HG03066 (cell line): ENCODE measurements around the gene CCDC63.

Source experiments
- ATAC-seq: cut with Tn5 transposase; IDR thresholded peaks from one replicate; pipeline ENCODE4 v1.9.1; 2021; ENCODE audit warnings: low read depth; ENCODE audit not compliant: unreplicated experiment

Gene CCDC63

DNA sequence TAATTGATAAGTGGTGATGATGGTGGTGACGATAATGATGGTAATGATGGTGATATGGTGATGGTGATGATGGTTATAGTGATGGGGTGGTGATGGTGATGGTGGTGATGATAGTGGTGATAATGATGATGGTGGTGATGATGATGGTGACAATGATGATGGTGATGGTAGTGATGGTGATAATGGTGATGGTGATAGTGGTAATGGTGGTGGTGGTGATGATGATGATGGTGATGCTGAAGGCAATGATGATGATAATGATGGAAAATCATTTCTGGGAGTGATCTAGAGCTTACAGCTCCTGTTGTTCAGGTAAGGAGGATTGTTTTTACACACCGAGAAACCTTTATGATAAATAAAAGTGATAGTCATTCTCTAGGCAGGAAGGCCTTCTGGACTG, 33.9 kb downstream of the CCDC63 start:
- no peak for ATAC-seq

DNA sequence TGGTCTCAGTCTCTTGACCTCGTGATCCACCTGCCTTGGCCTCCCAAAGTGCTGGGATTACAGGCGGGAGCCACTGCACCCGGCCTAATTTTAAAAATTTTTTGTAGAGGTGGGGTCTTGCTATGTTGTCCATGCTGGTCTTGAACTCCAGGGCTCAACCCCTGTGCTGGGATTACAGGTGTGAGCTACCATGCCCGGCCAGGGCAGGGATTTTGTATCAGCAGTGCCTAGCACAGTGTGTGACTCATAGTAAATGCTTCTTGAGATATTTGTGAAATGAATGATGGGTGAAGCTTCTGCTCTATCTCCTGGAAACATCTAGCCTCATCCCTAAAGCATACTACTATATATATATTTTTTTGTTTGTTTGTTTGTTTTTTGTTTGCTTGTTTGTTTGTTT, 36.5 kb downstream of the CCDC63 start:
- no peak for ATAC-seq

DNA sequence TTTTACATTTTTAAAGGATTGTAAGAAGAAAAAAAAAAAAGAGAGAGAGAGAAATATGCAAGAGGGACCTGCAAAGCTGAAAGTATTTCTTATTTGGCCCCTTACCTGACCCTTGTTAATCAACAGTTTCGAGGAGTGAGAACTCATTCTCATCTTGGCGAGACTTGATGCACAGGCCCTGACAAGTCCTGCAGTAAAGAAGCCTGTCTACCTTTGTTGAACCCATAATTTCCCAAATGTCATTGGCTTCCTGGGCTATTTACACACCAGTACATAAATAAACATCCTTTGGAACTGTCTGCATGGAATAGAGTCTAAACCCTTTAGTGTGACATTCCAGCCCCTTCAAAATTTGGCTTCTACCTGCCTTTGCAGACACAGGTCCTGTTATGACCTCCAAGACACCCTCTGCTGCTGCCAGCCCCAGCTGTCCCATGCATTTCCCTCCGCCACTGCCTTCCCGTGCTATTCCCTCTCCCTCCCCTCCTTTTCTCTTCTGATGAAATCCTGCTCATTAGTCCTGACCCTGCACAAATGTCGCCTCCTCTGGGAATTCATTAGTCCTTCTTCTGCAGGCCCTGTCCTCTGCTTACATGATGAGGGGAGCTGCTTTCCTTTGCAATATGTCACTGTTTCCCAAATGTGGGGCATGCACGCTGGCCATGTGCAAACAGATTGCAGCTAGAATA, 38.5 kb downstream of the CCDC63 start:
- ATAC-seq = no peak

DNA sequence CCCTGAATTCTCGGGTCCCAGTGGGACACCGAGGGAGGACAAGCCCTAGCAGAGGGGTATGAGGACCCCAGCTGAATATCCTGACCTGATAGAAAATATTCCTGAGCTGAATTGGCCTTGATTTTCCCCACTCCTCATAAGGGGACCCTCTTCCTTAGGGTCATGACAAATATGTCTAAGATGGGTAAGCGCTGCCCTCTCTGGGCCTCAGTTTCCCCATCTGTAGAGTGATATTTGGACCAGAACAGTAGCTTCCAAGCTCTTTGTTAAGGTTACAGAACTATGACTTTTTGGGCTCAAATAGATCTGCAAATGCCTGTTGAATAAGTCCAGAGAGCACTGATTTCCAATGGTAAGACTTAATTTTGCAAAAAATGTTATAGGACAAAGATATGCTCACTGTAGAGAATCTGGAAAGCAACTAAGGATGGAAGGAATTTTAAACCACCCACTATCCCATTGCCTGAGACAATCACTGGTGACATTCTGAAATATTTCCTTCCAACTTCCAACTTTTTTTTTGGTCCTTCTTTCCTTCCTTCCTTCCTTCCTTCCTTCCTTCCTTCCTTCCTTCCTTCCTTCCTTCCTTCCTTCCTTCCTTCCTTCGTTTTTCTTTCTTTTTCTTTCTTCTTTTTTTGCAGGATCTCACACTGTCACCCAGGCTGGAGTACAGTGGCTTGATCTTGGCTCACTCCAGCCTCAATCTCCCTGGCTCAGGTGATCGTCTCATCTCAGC, 41.6 kb downstream of the CCDC63 start:
- no peak for ATAC-seq

DNA sequence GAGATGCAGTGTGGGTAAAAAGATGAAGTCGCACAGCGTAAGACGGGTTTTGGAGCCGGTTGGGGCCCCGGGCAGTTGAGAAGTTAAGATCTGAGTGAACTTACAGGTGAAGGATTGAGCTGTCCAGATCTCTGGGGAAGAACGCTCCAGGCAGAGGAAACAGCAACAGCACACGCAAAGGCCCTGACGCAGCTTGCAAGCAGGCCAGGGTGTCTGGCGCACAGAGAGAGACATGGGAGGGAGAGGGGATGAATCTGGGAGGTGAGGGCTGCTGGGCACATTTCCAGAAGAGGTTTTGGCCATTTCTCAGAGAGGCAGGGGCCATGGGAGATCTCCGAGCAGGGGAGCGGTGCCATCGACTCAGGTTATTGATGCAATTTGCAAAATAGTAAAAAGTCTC, 42.6 kb downstream of the CCDC63 start:
- no peak for ATAC-seq

DNA sequence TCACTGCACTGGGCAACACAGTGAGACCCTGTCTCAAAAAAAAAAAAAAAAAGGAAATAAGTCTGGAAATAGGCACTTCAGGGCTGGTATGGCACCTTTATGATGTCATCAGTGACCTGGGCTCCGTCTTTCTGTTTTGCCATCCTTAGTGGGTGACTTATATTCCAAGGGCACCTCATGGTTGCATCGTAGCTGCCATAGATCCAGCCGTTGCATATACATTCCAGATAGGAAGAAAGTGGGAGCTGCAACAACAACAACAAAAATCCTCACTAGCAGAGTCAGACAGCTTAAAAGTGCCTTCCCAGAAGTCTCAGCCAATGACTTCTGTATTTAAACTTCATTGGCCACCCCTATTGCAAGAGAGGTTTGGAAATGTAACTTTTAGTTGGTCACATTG, 47.2 kb downstream of the CCDC63 start:
- no peak for ATAC-seq

DNA sequence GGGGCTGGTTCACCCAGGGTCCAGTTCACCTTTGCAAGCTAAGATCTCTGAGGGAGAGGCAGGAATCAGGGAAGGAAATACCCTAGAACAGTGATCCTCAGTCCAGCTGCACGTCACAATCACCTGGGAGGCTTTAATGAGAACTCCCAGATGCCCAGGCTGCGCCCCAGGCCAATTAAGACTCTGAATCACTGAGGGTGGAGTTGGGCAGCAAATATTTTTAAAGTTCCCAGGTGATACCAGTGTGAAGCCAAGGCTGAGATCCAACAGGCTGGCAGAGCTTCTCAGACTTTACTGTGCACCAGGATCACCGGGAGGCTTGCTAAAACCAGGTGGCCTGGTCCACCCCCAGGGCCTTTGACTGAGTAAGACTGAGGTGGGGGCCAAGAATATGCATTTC, 49.8 kb downstream of the CCDC63 start:
- no peak for ATAC-seq

DNA sequence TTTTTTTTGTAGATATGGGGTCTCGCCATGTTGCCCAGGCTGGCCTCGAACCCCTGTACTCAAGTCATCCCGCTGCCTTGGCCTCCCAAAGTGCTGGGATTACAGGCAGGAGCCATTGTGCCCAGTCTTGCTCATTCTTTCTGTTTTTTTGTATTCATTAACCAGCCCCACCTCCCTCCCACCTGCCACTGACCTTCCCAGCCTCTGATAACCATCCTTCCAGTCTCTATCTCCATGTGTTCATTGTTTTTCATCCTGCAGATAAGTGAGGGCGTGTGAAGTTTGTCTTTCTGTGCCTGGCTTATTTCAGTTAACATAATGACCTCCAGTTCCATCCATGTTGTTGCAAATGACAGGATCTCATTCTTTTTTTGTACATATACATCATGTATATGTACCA, 54.6 kb downstream of the CCDC63 start:
- ATAC-seq = no peak

DNA sequence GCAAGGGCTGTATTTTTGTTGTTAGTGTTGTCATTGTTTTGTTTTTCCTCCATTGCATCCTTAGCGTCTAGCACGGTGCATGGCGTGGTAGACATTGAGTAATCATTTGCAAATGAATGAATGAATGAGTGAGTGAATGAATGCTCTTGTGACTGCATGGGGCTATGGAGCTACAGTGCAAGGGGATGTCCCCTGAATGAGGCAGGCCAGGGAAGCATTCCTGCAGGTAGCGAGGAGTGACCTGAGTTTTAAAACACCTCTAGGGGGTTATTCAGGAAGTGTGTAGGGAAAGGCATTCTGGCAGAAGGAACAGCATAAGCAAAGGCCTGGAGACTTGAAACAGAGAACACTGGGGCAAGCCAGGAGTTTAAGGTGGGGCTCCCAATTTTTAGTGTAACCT, 56.7 kb downstream of the CCDC63 start:
- ATAC-seq = no peak

DNA sequence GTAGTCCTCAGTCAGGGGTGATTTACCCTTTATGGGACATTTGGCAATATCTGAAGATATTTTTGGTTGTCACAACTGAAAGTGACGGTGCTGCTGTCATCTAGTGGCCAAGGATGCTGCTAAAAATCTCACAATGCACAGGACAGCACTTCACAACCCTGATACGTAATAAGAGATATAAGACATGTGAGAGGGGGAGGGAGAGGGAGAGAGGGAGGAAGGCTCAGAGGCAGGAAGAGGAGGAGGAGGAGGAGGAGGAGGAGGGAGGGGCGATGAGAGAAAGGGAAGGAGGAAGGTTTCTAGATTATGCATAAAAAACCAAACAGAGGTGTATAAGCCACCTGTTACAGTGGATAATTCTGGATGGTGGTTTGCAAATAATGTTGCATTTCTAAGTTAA, 59.3 kb downstream of the CCDC63 start:
- ATAC-seq = no peak

DNA sequence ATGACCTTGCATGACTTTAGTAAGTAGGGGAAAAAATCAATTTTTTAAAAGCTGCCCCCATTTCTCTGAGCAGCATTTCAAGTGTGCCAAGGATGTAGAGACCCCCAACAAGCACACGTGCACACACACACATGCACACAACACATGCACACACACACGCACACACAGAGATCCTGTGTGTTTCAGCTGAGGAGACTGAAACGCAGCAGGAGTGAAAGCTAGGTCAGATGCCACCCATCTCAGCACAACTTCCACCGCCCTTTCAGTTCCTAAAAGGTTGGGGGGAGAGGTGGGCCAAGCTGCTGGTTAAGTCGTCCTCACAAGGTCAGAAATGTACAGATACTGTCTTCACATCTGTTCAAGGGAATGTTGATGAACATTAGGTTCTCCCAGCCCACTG, 59.7 kb downstream of the CCDC63 start:
- no peak for ATAC-seq

DNA sequence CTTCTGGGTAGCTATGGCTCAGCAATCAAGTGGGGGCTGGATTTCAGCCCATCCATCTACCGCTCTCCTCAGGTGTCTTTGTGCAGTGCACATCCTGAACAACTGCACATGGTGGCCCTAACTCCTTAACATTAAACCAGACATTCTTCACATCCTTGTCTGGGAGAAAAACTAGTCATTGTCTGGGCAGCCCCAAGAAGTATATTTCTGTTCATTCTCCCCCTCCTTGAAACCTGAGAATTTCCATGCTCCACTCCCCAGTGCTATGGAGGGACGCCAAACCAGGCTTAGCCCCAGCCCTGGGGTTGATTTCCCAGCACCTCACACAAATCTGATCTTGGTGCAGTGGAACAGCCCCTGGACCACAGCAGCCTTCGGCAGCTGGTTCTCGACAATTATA, 60.2 kb downstream of the CCDC63 start:
- no peak for ATAC-seq

DNA sequence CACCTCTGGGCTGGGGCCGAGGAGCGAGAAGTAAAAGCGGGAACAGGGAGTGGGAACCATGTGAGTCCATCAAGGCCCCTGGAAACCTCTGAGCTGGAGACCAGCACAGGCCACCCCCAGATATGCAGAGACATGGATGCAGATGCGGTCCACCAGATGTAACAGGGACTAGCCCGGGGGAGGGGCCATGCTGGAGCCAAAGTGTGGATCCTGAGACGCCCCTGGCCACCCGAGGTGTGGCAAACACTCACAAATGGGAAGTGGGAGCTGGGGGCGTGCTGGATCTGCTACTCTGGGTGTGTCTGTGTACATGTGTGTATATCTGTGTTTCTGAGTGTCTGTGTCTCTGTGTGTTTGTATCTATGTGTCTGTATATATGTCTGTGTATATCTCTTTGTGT, 60.8 kb downstream of the CCDC63 start:
- no peak for ATAC-seq

DNA sequence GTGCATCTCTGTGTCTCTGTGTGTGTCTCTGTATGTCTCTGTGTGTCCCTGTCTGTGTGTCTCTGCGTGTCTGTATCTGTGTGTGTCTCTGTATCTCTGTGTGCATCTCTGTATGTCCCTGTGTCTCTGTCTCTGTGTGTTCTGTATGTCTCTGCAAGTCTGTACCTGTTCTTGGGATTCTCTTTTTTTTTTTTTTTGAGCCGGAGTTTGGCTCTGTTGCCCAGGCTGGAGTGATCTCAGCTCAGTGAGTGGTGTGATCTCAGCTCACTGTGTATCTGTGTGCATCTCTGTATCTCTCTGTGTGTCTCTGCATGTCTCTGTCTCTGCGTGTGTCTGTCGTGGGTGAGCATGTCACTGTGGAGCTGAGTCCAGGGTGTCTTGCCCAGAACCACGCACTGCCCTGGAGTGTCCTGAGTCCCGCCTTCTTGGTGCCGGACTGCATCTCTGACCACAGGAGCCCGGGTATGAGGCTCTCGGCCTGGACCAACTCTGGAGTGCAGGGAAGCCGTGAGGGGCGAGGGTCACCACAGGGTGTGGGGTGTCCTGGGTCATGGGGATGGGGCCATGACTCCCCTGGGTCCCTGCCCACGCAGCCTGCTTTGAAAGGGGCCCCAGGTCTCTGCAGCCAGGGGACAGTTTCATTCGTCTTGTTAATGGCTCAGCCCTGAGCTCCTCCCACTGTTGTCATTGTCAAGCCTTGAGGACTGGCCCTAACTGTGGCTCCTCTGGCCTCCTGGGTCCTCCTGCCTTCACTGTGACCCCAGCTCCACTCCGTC, 61.8 kb downstream of the CCDC63 start:
- ATAC-seq = no peak

DNA sequence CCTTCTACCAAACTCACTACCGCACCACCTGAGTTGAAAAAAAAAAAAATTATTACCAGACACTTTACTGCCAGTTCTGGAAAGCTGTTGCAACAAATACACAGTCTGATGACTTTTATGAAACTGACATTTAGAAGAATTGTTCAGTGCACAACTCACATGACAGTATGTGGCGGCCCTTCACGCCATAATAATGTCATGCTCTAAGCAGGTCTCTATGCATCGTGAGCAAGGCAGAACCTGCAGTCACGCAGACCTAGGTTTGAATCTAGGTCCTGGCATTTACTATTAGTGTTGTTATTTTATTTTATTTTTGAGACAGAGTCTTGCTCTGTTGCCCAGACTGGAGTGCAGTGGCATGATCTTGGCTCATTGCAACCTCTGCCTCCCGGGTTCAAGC, 65.5 kb downstream of the CCDC63 start:
- no peak for ATAC-seq

DNA sequence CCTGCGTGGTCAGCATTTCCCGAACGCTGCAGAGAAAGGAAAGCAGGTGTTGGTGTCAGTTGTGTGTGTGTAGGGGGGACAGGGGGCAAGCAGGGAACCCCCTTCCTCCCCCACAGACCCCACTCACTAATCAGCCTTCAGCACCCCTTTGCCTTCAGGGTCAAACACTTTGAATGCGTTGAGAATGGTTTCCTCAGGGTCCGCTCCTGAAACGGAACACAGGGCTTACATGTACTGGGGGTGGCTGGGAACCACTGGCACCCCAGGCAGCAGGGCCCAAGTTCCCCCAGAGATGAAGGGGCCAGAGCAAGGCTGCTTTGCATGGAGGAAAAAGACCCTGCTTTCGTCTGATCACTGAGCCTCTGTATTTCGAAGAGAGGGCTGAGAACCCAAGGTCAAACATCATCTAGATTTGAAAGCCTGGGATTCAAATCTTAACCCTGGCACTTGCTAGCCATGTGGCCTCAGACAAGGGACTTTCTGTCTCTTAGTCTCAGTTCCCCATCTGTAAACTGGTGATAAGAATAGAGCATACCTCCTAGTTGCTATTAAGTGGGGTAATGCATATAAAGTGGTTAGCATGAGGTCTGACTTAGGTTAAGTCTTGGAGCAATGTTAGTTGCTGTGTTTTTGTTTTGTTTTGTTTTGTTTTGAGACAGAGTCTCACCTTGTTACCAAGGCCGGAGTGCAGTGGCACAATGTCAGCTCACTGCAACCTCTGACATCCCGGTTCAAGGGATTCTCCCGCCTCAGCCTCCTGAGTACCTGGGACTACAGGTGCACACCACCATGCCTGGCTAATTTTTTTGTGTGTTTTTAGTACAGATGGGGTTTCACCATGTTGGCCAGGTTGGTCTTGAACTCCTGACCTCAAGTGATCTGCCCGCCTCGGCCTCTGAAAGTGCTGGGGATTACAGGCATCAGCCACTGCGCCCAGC, 66.6 kb downstream of the CCDC63 start:
- peak; percentile 98 for ATAC-seq

DNA sequence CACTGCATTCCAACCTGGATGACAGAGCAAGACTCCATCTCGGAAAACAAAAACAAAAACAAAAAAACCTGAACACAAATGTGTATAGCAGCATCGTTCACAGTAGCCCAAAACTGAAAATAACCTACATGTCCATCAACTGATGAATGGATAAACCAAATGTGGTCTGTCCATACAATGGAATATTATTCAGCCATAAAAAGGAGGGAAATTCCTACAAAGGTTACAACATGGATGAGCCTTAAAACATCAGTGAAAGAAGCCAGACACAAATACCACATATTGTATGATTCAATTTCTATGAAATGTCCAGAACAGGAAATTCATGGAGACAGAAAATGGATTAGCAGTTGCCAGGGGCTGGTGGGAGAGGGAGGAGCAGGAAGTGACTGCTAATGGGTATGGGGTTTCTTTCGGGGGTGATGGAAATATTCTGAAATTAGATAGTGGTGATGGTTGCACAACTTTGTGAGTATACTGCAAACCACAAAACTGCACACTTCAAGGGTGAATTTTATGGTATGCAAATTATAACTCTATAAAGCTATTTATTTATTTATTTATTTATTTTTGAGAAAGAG, 69.6 kb downstream of the CCDC63 start:
- ATAC-seq = no peak

DNA sequence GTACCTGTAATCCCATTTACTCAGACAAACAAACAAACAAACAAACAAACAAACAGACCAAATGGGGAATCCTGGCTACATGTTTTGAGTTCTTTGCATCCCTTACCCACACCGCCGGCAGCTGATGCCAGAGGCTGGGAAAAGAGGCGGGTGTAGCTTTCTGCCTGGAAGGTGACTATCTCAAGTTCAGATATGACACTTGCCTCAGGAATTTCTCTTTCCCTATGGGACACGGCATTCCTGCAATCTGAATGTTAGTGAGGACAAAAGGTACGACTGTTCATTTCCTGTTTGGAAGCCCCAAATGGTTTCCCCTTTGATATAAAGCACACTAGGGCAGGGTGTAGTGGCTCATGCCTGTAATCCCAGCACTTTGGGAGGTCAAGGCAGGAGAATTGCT, 70.7 kb downstream of the CCDC63 start:
- ATAC-seq = no peak

DNA sequence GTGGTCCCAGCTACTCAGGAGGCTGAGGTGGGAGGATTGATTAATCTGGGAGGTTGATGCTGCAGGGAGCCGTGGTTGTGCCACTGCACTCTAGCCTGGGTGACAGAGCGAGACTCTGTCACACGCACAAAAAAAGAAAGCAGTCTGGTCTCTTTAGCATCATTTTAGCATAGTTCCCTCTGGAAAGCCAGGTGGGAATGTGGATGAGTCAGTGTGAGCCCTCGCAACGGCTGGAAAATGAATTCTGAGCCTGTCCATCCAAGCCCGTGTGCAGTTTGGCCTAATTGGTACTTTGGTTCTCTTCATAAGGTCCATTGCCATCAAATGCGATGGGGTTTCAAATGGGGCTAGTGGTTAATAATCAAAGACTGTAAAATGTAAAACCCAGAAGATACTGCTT, 71.2 kb downstream of the CCDC63 start:
- no peak for ATAC-seq

DNA sequence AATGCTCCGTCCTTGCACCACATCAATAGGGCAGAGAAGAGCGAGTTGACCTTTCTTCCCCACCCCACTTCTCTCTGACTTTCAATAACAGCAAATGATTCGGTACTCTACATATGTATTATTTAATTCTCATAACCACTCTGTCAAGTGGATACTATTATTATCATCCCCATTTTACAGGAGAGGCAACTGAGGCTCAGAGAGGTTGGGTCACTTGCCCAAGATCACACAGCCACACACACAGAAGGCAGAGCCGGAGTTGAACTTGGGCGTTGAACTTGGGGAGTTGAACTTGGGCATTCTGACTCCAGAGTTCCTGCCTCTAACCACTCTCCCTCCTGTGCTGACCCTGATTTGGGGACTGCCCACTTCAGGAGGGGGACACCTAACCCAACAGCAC, 72.9 kb downstream of the CCDC63 start:
- ATAC-seq = no peak
